HG02943 (cell line): Measurements from ENCODE around the gene APOA1.

Source experiments
- ATAC-seq: cut with Tn5 transposase; IDR thresholded peaks from one replicate; pipeline ENCODE4 v1.9.1; 2021; ENCODE audit warnings: mild to moderate bottlenecking, low read depth, moderate library complexity; ENCODE audit not compliant: unreplicated experiment

APOA1 gene

DNA sequence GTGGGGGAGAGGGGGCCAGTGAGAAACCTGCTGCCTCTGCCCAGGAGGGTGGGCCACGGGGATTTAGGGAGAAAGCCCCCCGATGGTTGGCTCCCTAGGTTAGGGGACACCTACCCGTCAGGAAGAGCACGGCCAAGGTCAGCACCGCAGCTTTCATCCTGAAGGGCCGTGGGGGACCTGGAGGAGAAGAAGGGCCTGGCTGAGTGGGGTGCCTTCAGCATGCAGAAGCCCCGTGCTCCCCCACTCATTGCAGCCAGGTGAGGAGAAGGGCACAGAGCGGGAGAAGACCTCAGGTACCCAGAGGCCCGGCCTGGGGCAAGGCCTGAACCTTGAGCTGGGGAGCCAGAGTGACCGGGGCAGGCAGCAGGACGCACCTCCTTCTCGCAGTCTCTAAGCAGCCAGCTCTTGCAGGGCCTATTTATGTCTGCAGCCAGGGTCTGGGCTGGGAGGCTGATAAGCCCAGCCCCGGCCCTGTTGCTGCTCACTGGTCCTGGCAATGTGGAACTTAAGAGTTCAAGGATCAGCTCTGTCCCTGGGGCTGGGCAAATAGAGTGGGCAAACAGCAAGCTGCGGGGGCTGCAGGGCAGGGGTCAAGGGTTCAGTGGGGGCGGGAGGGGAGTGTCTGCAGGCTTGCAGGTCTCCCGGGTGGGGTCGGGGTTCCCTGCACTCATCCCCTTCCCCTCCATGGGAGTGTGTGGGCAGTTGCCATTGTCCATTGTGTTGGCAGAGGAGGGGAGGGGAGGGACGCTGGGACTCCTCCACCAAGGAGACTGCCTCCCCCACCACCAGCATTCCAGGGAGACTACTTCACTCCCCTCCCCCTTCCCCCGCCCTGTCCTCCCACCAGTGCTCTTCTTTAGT is at the start of gene APOA1:
Gene APOA1 (minus strand): TSS at position 392 of the 861 bp plus-strand sequence. CDS start 235 bp downstream, at position 157.
- no peak for ATAC-seq

GRCh38 chr11:116885951-116886655 is 48.7 kb upstream of the APOA1 start:
- no peak for ATAC-seq

DNA sequence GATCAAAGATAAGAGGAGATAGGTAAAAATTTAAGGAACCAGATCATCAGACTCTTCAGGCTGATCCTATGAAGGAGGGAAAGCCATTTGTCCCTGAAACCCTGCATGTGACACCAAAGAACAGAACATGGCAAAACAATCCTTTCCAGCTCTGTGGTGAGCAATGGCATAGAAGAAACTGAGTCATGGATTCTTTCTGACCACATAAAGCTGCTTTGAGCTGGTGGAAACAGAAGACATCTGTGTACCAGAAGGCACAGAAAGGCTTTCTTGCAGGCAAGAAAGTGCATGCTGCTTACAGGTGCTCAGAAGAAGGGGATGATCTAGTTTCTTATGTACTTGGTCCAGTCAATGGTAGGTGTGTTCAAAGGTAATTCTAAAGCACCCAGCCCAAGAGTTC is 45.0 kb upstream of the APOA1 start:
- ATAC-seq: no peak

GRCh38 chr11:116881143-116881542 is 43.7 kb upstream of the APOA1 start:
- ATAC-seq: no peak

DNA sequence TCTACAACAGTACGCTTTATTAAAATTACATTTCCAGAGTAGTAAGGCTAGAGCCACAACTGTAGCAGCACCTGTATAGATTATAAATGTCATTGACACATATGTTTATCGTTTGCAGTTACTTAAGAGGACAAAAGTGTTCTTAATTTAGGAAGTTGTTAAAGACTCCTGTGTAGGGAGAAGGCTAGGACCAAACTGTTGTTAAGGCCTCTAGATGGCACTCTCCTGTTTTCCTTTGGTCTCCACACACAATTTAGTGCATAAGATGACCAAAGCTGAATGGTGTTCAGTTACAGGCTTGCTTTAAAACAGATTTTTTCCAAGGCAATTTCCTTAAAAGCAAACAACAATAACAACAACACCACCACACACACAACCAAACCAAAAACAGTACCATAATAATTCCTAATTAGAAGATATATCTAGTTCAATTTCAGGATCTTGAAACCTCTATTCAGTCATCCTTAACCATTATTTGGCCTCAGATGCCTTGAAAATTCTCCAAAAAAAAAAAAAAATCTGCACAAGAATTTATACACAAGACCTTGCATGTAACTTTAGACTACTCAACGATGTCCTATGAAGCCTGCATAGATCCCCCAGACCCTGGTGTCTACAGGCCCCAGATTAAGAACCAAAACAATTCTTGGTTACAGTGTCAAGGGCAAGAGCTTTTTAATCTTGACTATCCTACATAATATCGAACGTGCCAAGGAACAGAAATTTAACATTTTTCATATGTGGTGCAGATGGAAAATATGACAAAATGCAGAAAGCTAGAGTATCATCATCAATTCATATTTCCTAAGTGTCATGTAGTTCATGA is 42.6 kb upstream of the APOA1 start:
- ATAC-seq: no peak

DNA sequence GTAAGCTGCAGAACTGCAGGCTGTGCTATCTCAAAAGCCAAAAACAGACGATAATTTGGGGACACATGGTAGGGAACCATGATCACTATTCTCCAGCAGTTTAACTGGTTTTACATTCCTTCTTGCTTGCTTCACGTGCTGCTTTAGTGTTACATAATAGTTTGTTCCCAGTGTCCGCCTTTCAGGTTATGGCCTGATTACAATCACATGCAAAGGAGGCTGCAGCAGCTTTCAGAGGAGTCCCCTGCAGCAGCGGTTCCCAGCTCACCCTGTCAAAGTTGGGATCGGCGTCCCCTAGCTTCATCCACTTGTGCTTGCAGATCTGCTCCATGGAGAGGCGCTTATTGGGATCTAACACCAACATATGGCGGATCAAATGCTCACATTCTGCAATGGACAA is 39.2 kb upstream of the APOA1 start:
- no peak for ATAC-seq

- no peak for ATAC-seq
Observed at GRCh38 chr11:116875194-116875593, 37.8 kb upstream of the APOA1 start.

DNA sequence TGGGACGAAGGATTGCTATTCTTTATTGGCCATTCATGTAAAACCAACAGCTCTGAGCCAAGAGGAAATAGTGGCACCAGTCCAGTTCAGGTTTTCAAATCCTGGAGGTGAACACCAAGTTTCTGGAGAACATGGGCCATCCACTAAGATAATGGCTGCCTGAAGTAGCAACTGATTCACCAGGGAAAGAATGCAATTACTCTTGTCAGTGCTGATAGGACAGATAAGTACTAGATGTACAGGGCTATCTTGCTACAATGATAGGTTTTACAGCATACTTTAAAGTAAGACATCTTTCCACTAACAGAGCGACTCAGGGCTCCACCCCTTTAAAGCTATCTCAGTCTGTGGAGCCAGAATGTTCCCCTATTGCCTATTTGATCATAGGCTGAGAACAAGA is 36.8 kb upstream of the APOA1 start:
- no peak for ATAC-seq

GRCh38 chr11:116873381-116873780 is 36.0 kb upstream of the APOA1 start:
- ATAC-seq: no peak

GRCh38 chr11:116871248-116871647 is 33.8 kb upstream of the APOA1 start:
- no peak for ATAC-seq

GRCh38 chr11:116870054-116870453 is 32.6 kb upstream of the APOA1 start:
- no peak for ATAC-seq

DNA sequence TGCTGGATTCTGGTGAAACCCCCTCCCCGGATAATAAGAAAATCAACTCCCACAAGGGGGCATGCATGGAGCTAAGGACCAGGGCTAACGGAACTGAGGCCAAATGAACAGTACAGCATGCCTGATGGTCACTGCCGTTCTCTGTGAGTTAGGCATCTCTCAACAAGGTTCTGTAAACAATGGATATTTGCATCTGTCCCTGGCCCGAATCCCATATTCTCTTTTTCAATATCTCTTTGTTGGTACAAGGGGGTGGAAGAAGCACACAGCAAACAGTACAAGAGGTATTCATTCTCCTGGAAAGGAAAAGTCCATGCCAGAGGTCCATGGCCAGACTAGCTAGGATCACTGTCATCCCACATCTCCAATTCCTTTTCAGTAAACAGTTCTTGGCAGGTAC is 32.2 kb upstream of the APOA1 start:
- no peak for ATAC-seq

DNA sequence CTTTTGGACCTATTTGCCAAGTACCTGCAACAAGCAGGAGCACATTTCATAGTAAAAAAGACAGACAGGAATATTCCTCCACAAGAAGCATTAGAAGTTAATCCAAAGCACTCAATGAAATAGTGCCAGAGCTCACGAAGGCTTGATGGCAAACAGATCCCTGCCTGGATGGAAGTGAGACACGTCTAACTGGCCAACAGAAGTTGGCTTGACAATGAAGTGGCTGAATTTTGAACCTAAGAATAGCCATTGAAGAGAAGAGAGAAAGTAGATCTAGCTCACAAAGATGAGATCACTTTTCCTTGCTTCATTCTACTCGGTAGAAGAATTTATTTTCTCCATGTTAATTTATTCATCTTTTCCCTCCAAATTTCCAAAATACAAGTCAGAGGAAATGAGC is 30.6 kb upstream of the APOA1 start:
- ATAC-seq: no peak

- no peak for ATAC-seq
Observed at GRCh38 chr11:116867619-116868018, 30.2 kb upstream of the APOA1 start.

GRCh38 chr11:116866804-116867455 is 29.5 kb upstream of the APOA1 start:
- ATAC-seq: no peak

- ATAC-seq: no peak
Observed at GRCh38 chr11:116865696-116866095, 28.3 kb upstream of the APOA1 start.

DNA sequence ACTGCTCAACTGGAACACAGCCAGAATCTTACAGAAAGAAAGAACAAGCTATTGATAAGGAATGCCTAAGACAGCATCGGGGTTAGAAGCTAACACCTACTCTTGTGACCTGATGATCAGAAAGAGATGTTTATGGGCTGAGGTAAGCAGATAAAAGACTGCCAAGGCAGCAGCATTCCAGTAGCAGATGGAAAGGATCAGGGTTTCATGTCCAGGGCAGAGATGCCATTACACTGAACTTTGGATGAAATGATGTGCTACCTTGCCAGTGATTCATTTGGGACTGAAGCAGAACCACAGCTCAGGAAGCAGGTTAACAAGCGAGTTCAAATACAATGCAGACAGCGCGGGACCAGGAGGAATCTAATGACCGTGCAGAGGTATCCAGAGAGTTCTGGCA is 27.1 kb upstream of the APOA1 start:
- ATAC-seq: no peak

DNA sequence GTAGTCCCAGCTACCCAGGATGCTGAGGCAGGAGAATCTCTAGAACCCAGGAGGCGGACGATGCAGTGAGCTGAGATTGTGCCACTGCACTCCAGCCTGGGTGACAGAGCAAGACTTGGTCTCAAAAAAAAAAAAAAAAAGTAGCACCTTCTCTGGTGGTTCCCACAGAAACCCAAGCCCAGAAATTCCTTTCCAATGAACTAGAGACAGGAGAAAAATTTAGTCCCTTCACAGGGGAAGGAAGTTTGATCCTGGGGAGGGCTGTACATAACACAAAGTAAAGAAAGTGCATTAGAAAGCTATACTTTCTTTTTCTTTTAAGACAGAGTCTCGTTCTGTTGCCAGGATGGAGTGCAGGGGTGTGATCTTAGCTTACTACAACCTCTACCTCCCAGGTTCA is 25.5 kb upstream of the APOA1 start:
- no peak for ATAC-seq

- no peak for ATAC-seq
Observed at GRCh38 chr11:116862185-116862584, 24.8 kb upstream of the APOA1 start.

DNA sequence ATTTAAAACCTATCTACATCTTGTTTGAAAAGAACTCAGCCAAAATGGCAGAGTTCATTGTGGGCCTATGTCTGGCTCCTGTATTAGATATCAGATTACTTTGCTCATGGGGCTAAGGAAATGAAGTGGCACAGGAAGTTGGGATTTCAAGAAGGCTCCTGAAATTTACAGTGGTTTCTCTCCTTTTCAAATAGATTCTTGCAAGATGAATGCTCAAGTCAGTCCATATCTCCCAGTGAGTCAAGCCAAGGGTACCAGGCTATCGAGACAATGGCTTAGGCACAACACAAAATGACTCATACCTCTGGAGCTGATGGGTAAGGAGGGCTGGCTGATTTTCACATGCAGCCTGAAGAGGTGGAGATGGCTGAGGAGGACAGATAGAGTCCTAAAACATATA is 24.1 kb upstream of the APOA1 start:
- ATAC-seq: no peak

GRCh38 chr11:116860303-116860702 is 22.9 kb upstream of the APOA1 start:
- no peak for ATAC-seq
